Measurements from ENCODE around the gene GLRX.
A peak's percentile ranks its signal among the peaks of the same experiment; 100 is the strongest.

GLRX gene

GRCh38 chr5:95808686-95809413, 13.7 kb downstream of the GLRX start:
- DNase-seq = peak; percentile 93 to 95

- DNase-seq = no peak
Observed at GRCh38 chr5:95808013-95808685, 14.4 kb downstream of the GLRX start.

- DNase-seq = no peak
Observed at GRCh38 chr5:95806687-95807086, 15.8 kb downstream of the GLRX start.

- no peak for DNase-seq
Observed at GRCh38 chr5:95804736-95805539, 17.6 kb downstream of the GLRX start.

- DNase-seq = no peak
Observed at GRCh38 chr5:95803271-95804148, 19.0 kb downstream of the GLRX start.

- DNase-seq = no peak
Observed at GRCh38 chr5:95801961-95802360, 20.6 kb downstream of the GLRX start.

- DNase-seq = no peak
Observed at GRCh38 chr5:95801532-95801931, 21.0 kb downstream of the GLRX start.

- DNase-seq = no peak
Observed at GRCh38 chr5:95800553-95800952, 22.0 kb downstream of the GLRX start.

- DNase-seq = no peak
Observed at GRCh38 chr5:95799191-95799835, 23.2 kb downstream of the GLRX start.

GRCh38 chr5:95798545-95798944, 24.0 kb downstream of the GLRX start:
- DNase-seq = no peak

GRCh38 chr5:95798048-95798447, 24.5 kb downstream of the GLRX start:
- DNase-seq = peak in 1 of 2 donors; percentile 36

GRCh38 chr5:95797301-95797700, 25.2 kb downstream of the GLRX start:
- DNase-seq = no peak

GRCh38 chr5:95794070-95794516, 28.4 kb downstream of the GLRX start:
- DNase-seq = no peak

GRCh38 chr5:95791751-95792150, 30.8 kb downstream of the GLRX start:
- no peak for DNase-seq

GRCh38 chr5:95788493-95788892, 34.0 kb downstream of the GLRX start:
- no peak for DNase-seq

GRCh38 chr5:95786821-95787418, 35.6 kb downstream of the GLRX start:
- no peak for DNase-seq

GRCh38 chr5:95784514-95785302, 37.8 kb downstream of the GLRX start:
- DNase-seq = no peak

- DNase-seq = no peak
Observed at GRCh38 chr5:95783661-95784060, 38.9 kb downstream of the GLRX start.

GRCh38 chr5:95782181-95782580, 40.3 kb downstream of the GLRX start:
- DNase-seq = no peak

GRCh38 chr5:95781101-95781583, 41.4 kb downstream of the GLRX start:
- DNase-seq = peak; percentile 72 to 83

- peak in 1 of 2 donors; percentile 35 for DNase-seq
Observed at GRCh38 chr5:95780597-95780996, 41.9 kb downstream of the GLRX start.
